Osteoblast (primary cell): ENCODE results near the gene ZCCHC24. TPM values are rescaled to one million over a fixed set of nuclear protein-coding genes. Genes with fewer than 3 reads are reported as not detected.

Experiments
- DNase-seq: peaks from one replicate; pipeline ENCODE4 v3.0.0; 2011; ENCODE audit warnings: low spot score, mixed read lengths; ENCODE audit not compliant: insufficient read length; ENCODE audit errors: missing footprints
- H2AFZ ChIP-seq: 2 replicates; pipeline ENCODE4 v1.6.0; 2011; ENCODE audit warnings: mild to moderate bottlenecking, low read length
- H3K27ac ChIP-seq: 2 replicates; pipeline ENCODE4 v1.5.1; 2011; ENCODE audit warnings: mild to moderate bottlenecking, low read depth, low read length, moderate library complexity
- H3K27me3 ChIP-seq: 2 replicates; pipeline ENCODE4 v1.6.0; 2012; ENCODE audit warnings: mild to moderate bottlenecking, control low read depth, inconsistent platforms, low read length, moderate library complexity; ENCODE audit not compliant: insufficient read depth
- H3K36me3 ChIP-seq: 2 replicates; pipeline ENCODE4 v1.5.1; 2011; ENCODE audit warnings: mild to moderate bottlenecking, low read length, control low read depth, moderate library complexity; ENCODE audit not compliant: insufficient read depth
- H3K4me1 ChIP-seq: 2 replicates; pipeline ENCODE4 v1.5.1; 2011; ENCODE audit warnings: mild to moderate bottlenecking, low read length, control low read depth, moderate library complexity; ENCODE audit not compliant: insufficient read depth
- H3K4me2 ChIP-seq: 2 replicates; pipeline ENCODE4 v1.6.0; 2011; ENCODE audit warnings: mild to moderate bottlenecking, low read length; ENCODE audit not compliant: insufficient read depth
- H3K4me3 ChIP-seq: fragments of 200-600 bp; sonication (generic); 3 replicates; pipeline ENCODE4 v1.5.1; 2012; ENCODE audit warnings: mild to moderate bottlenecking, low read length, inconsistent platforms; ENCODE audit not compliant: insufficient read depth
- H3K79me2 ChIP-seq: 2 replicates; pipeline ENCODE4 v1.6.0; 2012; ENCODE audit warnings: mild to moderate bottlenecking, low read length, control low read depth, inconsistent platforms; ENCODE audit not compliant: insufficient read depth
- H3K9me3 ChIP-seq: 2 replicates; pipeline ENCODE4 v1.5.1; 2011; ENCODE audit warnings: low read depth, low read length, control low read depth
- H4K20me1 ChIP-seq: 2 replicates; pipeline ENCODE4 v1.6.0; 2012; ENCODE audit warnings: mild to moderate bottlenecking, low read length, control low read depth; ENCODE audit not compliant: insufficient read depth
- total RNA-seq: library from RNA; depleted of rRNA; stranded (reverse); fragments of >200 nt; gene quantifications from 2 replicates; pipeline ENCODE4 v1.2.3, GENCODE V29; 2012
- TF ChIP-seq, protein P1 (sequence below): IDR thresholded peaks from 2 replicates; pipeline ENCODE4 v1.5.1; 2011; ENCODE audit warnings: mild to moderate bottlenecking, low read depth, low read length, moderate library complexity; ENCODE audit errors: extremely low read depth

ZCCHC24 gene
- total RNA-seq, 1 donor = 48.5 TPM

DNA sequence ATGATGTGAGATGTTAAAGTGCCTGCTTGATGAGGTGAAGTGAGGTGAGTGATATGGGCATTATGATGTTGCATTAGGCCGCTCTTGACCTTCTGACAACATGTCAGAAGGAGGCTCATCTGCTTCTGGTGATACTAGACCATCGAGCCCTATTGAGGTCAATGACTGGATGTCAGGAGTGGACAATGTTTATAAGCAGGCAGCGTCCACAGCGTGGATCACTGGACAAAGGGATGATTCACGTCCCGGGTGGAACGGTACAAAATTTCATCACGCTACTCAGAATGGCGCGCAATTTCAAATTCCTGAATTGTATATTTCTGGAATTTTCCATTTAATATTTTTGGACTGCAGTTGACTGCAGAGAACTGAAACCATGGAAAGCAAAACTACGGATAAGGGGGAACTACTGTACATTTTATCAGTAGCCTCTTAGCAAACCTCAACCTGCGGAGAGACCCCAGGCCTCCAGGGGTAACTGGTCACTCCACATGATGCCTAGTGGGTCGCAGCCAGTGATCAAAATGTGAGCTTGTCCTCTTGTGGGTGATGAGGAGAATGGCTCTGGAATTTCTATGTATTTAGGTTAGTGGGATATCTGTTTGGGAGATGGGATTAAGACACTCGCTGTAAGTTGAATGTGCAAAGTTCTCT is 5.7 kb upstream of the ZCCHC24 start:
- Histone ChIP-seq H2AFZ (no peak overlapping the region), H3K79me2 (no peaks in the 10 kb centered on the region), H3K9me3 (no peaks in the 10 kb centered on the region), H3K4me1 (peaks cover 21% of the 10 kb centered on the region), H3K36me3 (no peaks in the 10 kb centered on the region), H3K4me2 (no peak overlapping the region), H3K27ac (no peak overlapping the region), H3K27me3 (no peaks in the 10 kb centered on the region), H4K20me1 (no peaks in the 10 kb centered on the region), H3K4me3 (no peak overlapping the region)
- TF ChIP-seq, protein P1, sequence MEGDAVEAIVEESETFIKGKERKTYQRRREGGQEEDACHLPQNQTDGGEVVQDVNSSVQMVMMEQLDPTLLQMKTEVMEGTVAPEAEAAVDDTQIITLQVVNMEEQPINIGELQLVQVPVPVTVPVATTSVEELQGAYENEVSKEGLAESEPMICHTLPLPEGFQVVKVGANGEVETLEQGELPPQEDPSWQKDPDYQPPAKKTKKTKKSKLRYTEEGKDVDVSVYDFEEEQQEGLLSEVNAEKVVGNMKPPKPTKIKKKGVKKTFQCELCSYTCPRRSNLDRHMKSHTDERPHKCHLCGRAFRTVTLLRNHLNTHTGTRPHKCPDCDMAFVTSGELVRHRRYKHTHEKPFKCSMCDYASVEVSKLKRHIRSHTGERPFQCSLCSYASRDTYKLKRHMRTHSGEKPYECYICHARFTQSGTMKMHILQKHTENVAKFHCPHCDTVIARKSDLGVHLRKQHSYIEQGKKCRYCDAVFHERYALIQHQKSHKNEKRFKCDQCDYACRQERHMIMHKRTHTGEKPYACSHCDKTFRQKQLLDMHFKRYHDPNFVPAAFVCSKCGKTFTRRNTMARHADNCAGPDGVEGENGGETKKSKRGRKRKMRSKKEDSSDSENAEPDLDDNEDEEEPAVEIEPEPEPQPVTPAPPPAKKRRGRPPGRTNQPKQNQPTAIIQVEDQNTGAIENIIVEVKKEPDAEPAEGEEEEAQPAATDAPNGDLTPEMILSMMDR = no peak
- DNase-seq = no peak

GRCh38 chr10:79449181-79450146 is 4.0 kb upstream of the ZCCHC24 start:
- H3K36me3 ChIP-seq = no peaks in the 10 kb centered on the region
- H3K9me3 ChIP-seq = no peaks in the 10 kb centered on the region
- peaks cover 21% of the 10 kb centered on the region for H3K4me1 ChIP-seq
- no peak overlapping the region for H2AFZ ChIP-seq
- TF ChIP-seq, protein P1 = no peak
- no peaks in the 10 kb centered on the region for H3K27me3 ChIP-seq
- no peak for DNase-seq
- H3K79me2 ChIP-seq = peaks cover 3% of the 10 kb centered on the region
- no peak overlapping the region for H3K4me2 ChIP-seq
- H3K27ac ChIP-seq = no peak overlapping the region
- H4K20me1 ChIP-seq = no peaks in the 10 kb centered on the region
- no peak overlapping the region for H3K4me3 ChIP-seq

DNA sequence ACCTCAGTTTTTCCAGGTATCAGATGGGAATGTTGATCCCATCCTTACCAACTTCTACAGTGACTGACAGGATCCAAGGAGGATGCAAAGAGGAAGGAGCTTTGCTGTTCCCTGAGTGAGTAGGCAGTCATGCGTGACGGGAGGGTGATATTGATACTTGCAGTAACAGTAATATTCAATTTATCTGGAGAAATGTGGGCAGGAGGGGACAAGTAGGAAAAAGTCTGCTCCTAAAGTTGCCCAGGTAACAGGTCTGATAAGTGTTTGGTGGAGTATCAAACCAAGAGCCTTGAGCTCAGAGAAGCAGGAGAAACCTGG is 3.3 kb upstream of the ZCCHC24 start:
- Histone ChIP-seq H3K36me3 (no peaks in the 10 kb centered on the region), H3K4me3 (no peak overlapping the region), H3K27me3 (no peaks in the 10 kb centered on the region), H3K4me2 (no peak overlapping the region), H3K9me3 (no peaks in the 10 kb centered on the region), H2AFZ (no peak overlapping the region), H3K4me1 (peaks cover 20% of the 10 kb centered on the region), H3K27ac (no peak overlapping the region), H4K20me1 (peaks cover 6% of the 10 kb centered on the region), H3K79me2 (peaks cover 11% of the 10 kb centered on the region)
- TF ChIP-seq, protein P1 = no peak
- no peak for DNase-seq
